Peyer's patch (tissue), 4 donors: ENCODE data around the gene HACD2. TPM values are rescaled to one million over a fixed set of nuclear protein-coding genes. Genes with fewer than 3 reads are reported as not detected.

Source experiments
- DNase-seq, 3 donors: peaks; one replicate each; pipeline ENCODE4 v3.0.0-alpha.2; 2017 to 2019
- H3K27ac ChIP-seq, 4 donors: fragments of 200-600 bp; sonication (generic); one replicate each; pipeline ENCODE4 v1.5.1; 2016 to 2019
- H3K27me3 ChIP-seq, 2 donors: fragments of 200-600 bp; sonication (generic); one replicate each; pipeline ENCODE4 v1.5.1; 2019
- H3K36me3 ChIP-seq, 3 donors: fragments of 200-600 bp; sonication (generic); one replicate each; pipeline ENCODE4 v1.5.1; 2016 to 2019
- H3K4me1 ChIP-seq, 4 donors: fragments of 200-600 bp; sonication (generic); one replicate each; pipeline ENCODE4 v1.5.1; 2016 to 2019
- H3K4me3 ChIP-seq, 4 donors: fragments of 200-600 bp; sonication (generic); 1 replicate in 3 of 4; 2 replicates in 1 of 4; pipeline ENCODE4 v1.5.1; 2016 to 2019; ENCODE audit warnings: mild to moderate bottlenecking in 1 of 4
- H3K9me3 ChIP-seq, 4 donors: fragments of 200-600 bp; sonication (generic); one replicate each; pipeline ENCODE4 v1.5.1; 2016 to 2019; ENCODE audit warnings: mild to moderate bottlenecking in 1 of 4
- CTCF ChIP-seq, 6 experiments: fragments of 450-650 bp in 4 of 6; fragments of 200-600 bp in 2 of 6; sonication (generic) in 1 of 6; IDR thresholded peaks; one replicate each; pipeline ENCODE4 v1.5.1; 2017 to 2019; ENCODE audit warnings: antibody characterized with exemption in 6 of 6, mild to moderate bottlenecking in 3 of 6, moderate library complexity in 1 of 6
- POLR2A ChIP-seq, 2 donors: fragments of 450-650 bp; IDR thresholded peaks; one replicate each; pipeline ENCODE4 v1.5.1; 2017; ENCODE audit warnings: antibody characterized with exemption in 2 of 2, mild to moderate bottlenecking in 2 of 2, moderate library complexity in 2 of 2
- total RNA-seq, 4 donors: library from RNA; depleted of rRNA; stranded (reverse); fragments of >200 nt; gene quantifications; one replicate each; pipeline ENCODE4 v1.1.0, GENCODE V29; 2016

HACD2 gene
- total RNA-seq, 4 donors from 2014 or later: 19.8 to 53.6 (median 27.6) TPM

GRCh38 chr3:123527046-123527445 is 57.8 kb downstream of the HACD2 start:
- TF ChIP-seq POLR2A (IDR thresholded peaks at IDR 0.05): no peak
- no peak for TF ChIP-seq CTCF (IDR thresholded peaks at IDR 0.05)
- Histone ChIP-seq H3K4me1 (no peaks in the 10 kb centered on the region), H3K27me3 (no peaks in the 10 kb centered on the region), H3K9me3 (no peaks in the 10 kb centered on the region), H3K27ac (no peak overlapping the region), H3K36me3 (peaks cover 0 to 7% (median 0%) of the 10 kb centered on the region in 3 donors), H3K4me3 (no peak overlapping the region)
- DNase-seq: no peak

- Histone ChIP-seq H3K4me1 (peaks cover 0 to 5% (median 0%) of the 10 kb centered on the region in 4 donors), H3K9me3 (no peaks in the 10 kb centered on the region), H3K27me3 (no peaks in the 10 kb centered on the region), H3K27ac (no peak overlapping the region), H3K4me3 (no peak overlapping the region), H3K36me3 (peaks cover 0 to 7% (median 0%) of the 10 kb centered on the region in 3 donors)
- no peak for DNase-seq
- TF ChIP-seq POLR2A (IDR thresholded peaks at IDR 0.05): no peak
- TF ChIP-seq CTCF (IDR thresholded peaks at IDR 0.05): no peak
Measured at GRCh38 chr3:123526474-123526873, 58.4 kb downstream of the HACD2 start.

GRCh38 chr3:123525433-123525832 is 59.4 kb downstream of the HACD2 start:
- H3K27me3 ChIP-seq: no peaks in the 10 kb centered on the region
- DNase-seq: no peak
- TF ChIP-seq POLR2A (IDR thresholded peaks at IDR 0.05) (no peak), CTCF (IDR thresholded peaks at IDR 0.05) (no peak)
- H3K36me3 ChIP-seq: peaks cover 0 to 7% (median 0%) of the 10 kb centered on the region in 3 donors
- no peak overlapping the region for H3K27ac ChIP-seq
- H3K4me1 ChIP-seq: peaks cover 0 to 10% (median 0%) of the 10 kb centered on the region in 4 donors
- no peaks in the 10 kb centered on the region for H3K9me3 ChIP-seq
- no peak overlapping the region for H3K4me3 ChIP-seq

- H3K36me3 ChIP-seq: peaks cover 0 to 7% (median 0%) of the 10 kb centered on the region in 3 donors
- no peaks in the 10 kb centered on the region for H3K27me3 ChIP-seq
- peaks cover 0 to 10% (median 0%) of the 10 kb centered on the region in 4 donors for H3K4me1 ChIP-seq
- no peak overlapping the region for H3K27ac ChIP-seq
- TF ChIP-seq POLR2A (IDR thresholded peaks at IDR 0.05): no peak
- no peak for TF ChIP-seq CTCF (IDR thresholded peaks at IDR 0.05)
- H3K4me3 ChIP-seq: no peak overlapping the region
- DNase-seq: no peak
- no peaks in the 10 kb centered on the region for H3K9me3 ChIP-seq
Measured at GRCh38 chr3:123524981-123525380, 59.9 kb downstream of the HACD2 start.

- Histone ChIP-seq H3K4me3 (no peak overlapping the region), H3K9me3 (no peaks in the 10 kb centered on the region), H3K27ac (peak overlapping the region in 2 of 4 donors; percentile 9 to 51), H3K36me3 (peaks cover 0 to 7% (median 0%) of the 10 kb centered on the region in 3 donors), H3K4me1 (peaks cover 0 to 10% (median 0%) of the 10 kb centered on the region in 4 donors), H3K27me3 (no peaks in the 10 kb centered on the region)
- TF ChIP-seq CTCF (IDR thresholded peaks at IDR 0.05) (no peak), POLR2A (IDR thresholded peaks at IDR 0.05) (no peak)
- DNase-seq: peak in 1 of 3 donors; percentile 20
Measured at GRCh38 chr3:123523023-123523412, 61.8 kb downstream of the HACD2 start.
